HEK293 (cell line): ENCODE results near the gene CKLF.

ENCODE experiments used
- BCL11B ChIP-seq: fragments of 450-650 bp; formaldehyde crosslinking; IDR thresholded peaks from 2 replicates; pipeline ENCODE4 v1.5.1; 2016; ENCODE audit warnings: low read depth, missing biosample characterization, missing genetic modification characterization
- HIC1 ChIP-seq: fragments of 450-650 bp; formaldehyde crosslinking; IDR thresholded peaks from 2 replicates; pipeline ENCODE4 v1.5.1; 2016; ENCODE audit warnings: missing biosample characterization, missing genetic modification characterization
- MZF1 ChIP-seq: fragments of 450-650 bp; formaldehyde crosslinking; IDR thresholded peaks from 2 replicates; pipeline ENCODE4 v1.5.1; 2017; ENCODE audit warnings: missing biosample characterization, missing genetic modification characterization, borderline replicate concordance
- OVOL3 ChIP-seq: fragments of 450-650 bp; formaldehyde crosslinking; IDR thresholded peaks from 2 replicates; pipeline ENCODE4 v1.5.1; 2016; ENCODE audit warnings: missing biosample characterization, missing genetic modification characterization
- PRDM6 ChIP-seq: fragments of 450-650 bp; formaldehyde crosslinking; IDR thresholded peaks from 2 replicates; pipeline ENCODE4 v1.5.1; 2017; ENCODE audit warnings: missing biosample characterization, missing genetic modification characterization
- RBAK ChIP-seq: fragments of 450-650 bp; formaldehyde crosslinking; IDR thresholded peaks from 2 replicates; pipeline ENCODE4 v1.5.1; 2016; ENCODE audit warnings: missing biosample characterization, missing genetic modification characterization
- SCRT1 ChIP-seq: fragments of 450-650 bp; formaldehyde crosslinking; IDR thresholded peaks from 2 replicates; pipeline ENCODE4 v1.5.1; 2016; ENCODE audit warnings: missing biosample characterization, missing genetic modification characterization, borderline replicate concordance
- YY1 ChIP-seq: fragments of 450-650 bp; formaldehyde crosslinking; IDR thresholded peaks from 2 replicates; pipeline ENCODE4 v1.5.1; 2018; ENCODE audit warnings: missing biosample characterization, missing genetic modification characterization
- ZBTB21 ChIP-seq: fragments of 450-650 bp; formaldehyde crosslinking; IDR thresholded peaks from 2 replicates; pipeline ENCODE4 v1.5.1; 2017; ENCODE audit warnings: missing biosample characterization, missing genetic modification characterization
- ZBTB48 ChIP-seq: fragments of 450-650 bp; formaldehyde crosslinking; IDR thresholded peaks from 2 replicates; pipeline ENCODE4 v1.5.1; 2016; ENCODE audit warnings: missing biosample characterization, missing genetic modification characterization
- ZNF112 ChIP-seq: fragments of 450-650 bp; formaldehyde crosslinking; IDR thresholded peaks from 2 replicates; pipeline ENCODE4 v1.5.0; 2017; ENCODE audit warnings: missing biosample characterization, missing genetic modification characterization
- ZNF121 ChIP-seq: fragments of 450-650 bp; formaldehyde crosslinking; IDR thresholded peaks from 2 replicates; pipeline ENCODE4 v1.5.1; 2016; ENCODE audit warnings: missing biosample characterization, missing genetic modification characterization
- ZNF155 ChIP-seq: fragments of 450-650 bp; formaldehyde crosslinking; IDR thresholded peaks from 2 replicates; pipeline ENCODE4 v1.5.1; 2016; ENCODE audit warnings: missing biosample characterization, missing genetic modification characterization
- ZNF16 ChIP-seq: fragments of 450-650 bp; formaldehyde crosslinking; IDR thresholded peaks from 2 replicates; pipeline ENCODE4 v1.5.1; 2016; ENCODE audit warnings: low read depth, missing biosample characterization, missing genetic modification characterization
- ZNF175 ChIP-seq: fragments of 450-650 bp; formaldehyde crosslinking; IDR thresholded peaks from 2 replicates; pipeline ENCODE4 v1.5.1; 2016; ENCODE audit warnings: missing biosample characterization, missing genetic modification characterization
- ZNF211 ChIP-seq: fragments of 450-650 bp; formaldehyde crosslinking; IDR thresholded peaks from 2 replicates; pipeline ENCODE4 v1.5.1; 2016; ENCODE audit warnings: low read depth, missing biosample characterization, missing genetic modification characterization
- ZNF24 ChIP-seq: fragments of 450-650 bp; formaldehyde crosslinking; IDR thresholded peaks from 2 replicates; pipeline ENCODE4 v1.5.1; 2016; ENCODE audit warnings: missing biosample characterization, missing genetic modification characterization
- ZNF335 ChIP-seq: fragments of 450-650 bp; formaldehyde crosslinking; conservative IDR thresholded peaks from 2 replicates; pipeline ENCODE4 v1.5.1; 2016; ENCODE audit warnings: missing biosample characterization, missing genetic modification characterization
- ZNF341 ChIP-seq: fragments of 450-650 bp; formaldehyde crosslinking; IDR thresholded peaks from 2 replicates; pipeline ENCODE4; 2016; ENCODE audit warnings: low read depth, missing biosample characterization, missing genetic modification characterization
- ZNF37A ChIP-seq: fragments of 450-650 bp; IDR thresholded peaks from 2 replicates; pipeline ENCODE4 v1.5.1; 2018; ENCODE audit warnings: missing biosample characterization, missing genetic modification characterization
- ZNF529 ChIP-seq: fragments of 450-650 bp; formaldehyde crosslinking; IDR thresholded peaks from 2 replicates; pipeline ENCODE4 v1.5.1; 2017; ENCODE audit warnings: missing genetic modification characterization, missing biosample characterization; ENCODE audit not compliant: insufficient replicate concordance
- ZNF610 ChIP-seq: fragments of 450-650 bp; formaldehyde crosslinking; IDR thresholded peaks from 2 replicates; pipeline ENCODE4 v1.5.1; 2016; ENCODE audit warnings: missing biosample characterization, missing genetic modification characterization, borderline replicate concordance
- ZNF626 ChIP-seq: fragments of 450-650 bp; sonication (Bioruptor Pico); formaldehyde crosslinking; IDR thresholded peaks from 2 replicates; pipeline ENCODE4 v1.5.1; 2018; ENCODE audit warnings: missing biosample characterization, missing genetic modification characterization, inconsistent platforms
- ZNF785 ChIP-seq: fragments of 450-650 bp; formaldehyde crosslinking; IDR thresholded peaks from 2 replicates; pipeline ENCODE4 v1.5.1; 2016; ENCODE audit warnings: missing biosample characterization, missing genetic modification characterization
- ZXDB ChIP-seq: fragments of 450-650 bp; formaldehyde crosslinking; IDR thresholded peaks from 2 replicates; pipeline ENCODE4 v1.5.1; 2016; ENCODE audit warnings: missing biosample characterization, missing genetic modification characterization
- TF ChIP-seq, protein P1 (sequence below): fragments of 450-650 bp; formaldehyde crosslinking; IDR thresholded peaks from 2 replicates; pipeline ENCODE4 v1.5.0; 2017; ENCODE audit warnings: missing biosample characterization, missing genetic modification characterization, borderline replicate concordance
- TF ChIP-seq, protein P2 (sequence below): fragments of 450-650 bp; formaldehyde crosslinking; optimal IDR thresholded peaks from 2 replicates; pipeline ENCODE3; 2016; ENCODE audit warnings: missing biosample characterization, mild to moderate bottlenecking, missing genetic modification characterization
- TF ChIP-seq, protein P3 (sequence below): fragments of 450-650 bp; formaldehyde crosslinking; IDR thresholded peaks from 2 replicates; pipeline ENCODE4 v1.5.1; 2016; ENCODE audit warnings: missing biosample characterization, missing genetic modification characterization, low read depth
- TF ChIP-seq, protein P4 (sequence below): fragments of 450-650 bp; formaldehyde crosslinking; IDR thresholded peaks from 2 replicates; pipeline ENCODE4; 2016; ENCODE audit warnings: missing biosample characterization, missing genetic modification characterization

Gene CKLF

DNA sequence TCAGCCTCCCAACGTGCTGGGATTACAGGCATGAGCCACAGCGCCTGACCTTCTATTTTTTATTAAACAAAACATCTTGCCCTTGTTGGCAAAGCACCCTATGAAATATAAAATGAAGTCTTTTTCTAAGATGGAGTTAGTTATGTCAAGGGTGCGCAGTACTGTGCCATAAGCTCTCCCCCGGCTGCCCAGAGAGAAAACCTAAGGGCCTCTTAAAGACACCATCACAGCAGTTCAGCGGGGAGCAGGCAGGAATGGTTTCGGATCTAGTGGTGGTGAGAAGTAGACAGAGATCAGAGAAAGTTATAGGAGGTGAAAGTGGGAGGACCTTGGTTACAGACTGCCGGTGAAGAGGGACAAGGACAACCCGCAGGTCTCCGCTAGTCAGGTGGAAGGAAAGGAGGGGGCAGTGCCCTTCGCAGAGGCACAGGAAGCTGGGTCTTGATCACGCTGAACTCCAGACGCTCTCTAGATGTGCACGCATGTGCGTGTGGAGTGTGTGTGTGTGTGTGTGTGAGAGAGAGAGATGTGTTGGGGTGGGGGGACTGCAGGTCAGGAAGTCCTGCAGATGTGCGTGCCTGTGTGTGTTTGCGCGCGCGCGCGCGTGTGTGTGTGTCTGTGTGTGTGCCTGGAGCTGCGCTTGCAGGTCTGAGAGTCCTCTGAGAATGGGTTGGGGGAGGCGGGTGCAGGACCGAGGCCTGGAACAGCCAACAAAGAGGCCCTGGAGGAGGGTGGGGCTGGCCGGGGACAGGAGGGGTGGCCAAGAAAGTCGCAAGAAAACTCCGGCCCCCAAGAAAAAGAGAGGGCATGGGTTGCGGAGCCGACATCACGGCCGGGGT is 51.4 kb downstream of the CKLF start (continued):
- TF ChIP-seq ZNF626 (tag by site-specific recombination) (no peak), MZF1 (tag by site-specific recombination) (no peak), ZXDB (tag by site-specific recombination) (peak; percentile 87), ZNF341 (peak; percentile 98), RBAK (tag by site-specific recombination) (no peak), ZNF16 (tag by site-specific recombination) (no peak), ZNF529 (tag by site-specific recombination) (no peak), ZBTB48 (0 out of 2 replicates have a peak, but pooled peaks have one; percentile 70), HIC1 (tag by site-specific recombination) (peak; percentile 38; the same call in 1 of the 2 replicates), ZNF24 (no peak), ZNF155 (tag by site-specific recombination) (no peak), SCRT1 (no peak), PRDM6 (tag by site-specific recombination) (no peak), ZNF610 (tag by site-specific recombination) (no peak), ZNF211 (tag by site-specific recombination) (no peak), ZNF121 (tag by site-specific recombination) (no peak), YY1 (tag by site-specific recombination) (no peak), OVOL3 (tag by site-specific recombination) (0 out of 2 replicates have a peak, but pooled peaks have one; percentile 17), BCL11B (tag by site-specific recombination) (no peak), ZNF37A (no peak), ZBTB21 (tag by site-specific recombination) (no peak; the same call in 1 of the 2 replicates), ZNF335 (peak; percentile 100), ZNF112 (no peak), ZNF785 (tag by site-specific recombination) (peak; percentile 96), ZNF175 (tag by site-specific recombination) (no peak)
- TF ChIP-seq, protein P1, sequence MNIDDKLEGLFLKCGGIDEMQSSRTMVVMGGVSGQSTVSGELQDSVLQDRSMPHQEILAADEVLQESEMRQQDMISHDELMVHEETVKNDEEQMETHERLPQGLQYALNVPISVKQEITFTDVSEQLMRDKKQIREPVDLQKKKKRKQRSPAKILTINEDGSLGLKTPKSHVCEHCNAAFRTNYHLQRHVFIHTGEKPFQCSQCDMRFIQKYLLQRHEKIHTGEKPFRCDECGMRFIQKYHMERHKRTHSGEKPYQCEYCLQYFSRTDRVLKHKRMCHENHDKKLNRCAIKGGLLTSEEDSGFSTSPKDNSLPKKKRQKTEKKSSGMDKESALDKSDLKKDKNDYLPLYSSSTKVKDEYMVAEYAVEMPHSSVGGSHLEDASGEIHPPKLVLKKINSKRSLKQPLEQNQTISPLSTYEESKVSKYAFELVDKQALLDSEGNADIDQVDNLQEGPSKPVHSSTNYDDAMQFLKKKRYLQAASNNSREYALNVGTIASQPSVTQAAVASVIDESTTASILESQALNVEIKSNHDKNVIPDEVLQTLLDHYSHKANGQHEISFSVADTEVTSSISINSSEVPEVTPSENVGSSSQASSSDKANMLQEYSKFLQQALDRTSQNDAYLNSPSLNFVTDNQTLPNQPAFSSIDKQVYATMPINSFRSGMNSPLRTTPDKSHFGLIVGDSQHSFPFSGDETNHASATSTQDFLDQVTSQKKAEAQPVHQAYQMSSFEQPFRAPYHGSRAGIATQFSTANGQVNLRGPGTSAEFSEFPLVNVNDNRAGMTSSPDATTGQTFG (tag by site-specific recombination), result no peak
- TF ChIP-seq, protein P2, sequence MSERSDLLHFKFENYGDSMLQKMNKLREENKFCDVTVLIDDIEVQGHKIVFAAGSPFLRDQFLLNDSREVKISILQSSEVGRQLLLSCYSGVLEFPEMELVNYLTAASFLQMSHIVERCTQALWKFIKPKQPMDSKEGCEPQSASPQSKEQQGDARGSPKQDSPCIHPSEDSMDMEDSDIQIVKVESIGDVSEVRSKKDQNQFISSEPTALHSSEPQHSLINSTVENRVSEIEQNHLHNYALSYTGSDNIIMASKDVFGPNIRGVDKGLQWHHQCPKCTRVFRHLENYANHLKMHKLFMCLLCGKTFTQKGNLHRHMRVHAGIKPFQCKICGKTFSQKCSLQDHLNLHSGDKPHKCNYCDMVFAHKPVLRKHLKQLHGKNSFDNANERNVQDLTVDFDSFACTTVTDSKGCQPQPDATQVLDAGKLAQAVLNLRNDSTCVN (tag by site-specific recombination), result peak; percentile 96
- TF ChIP-seq, protein P3, sequence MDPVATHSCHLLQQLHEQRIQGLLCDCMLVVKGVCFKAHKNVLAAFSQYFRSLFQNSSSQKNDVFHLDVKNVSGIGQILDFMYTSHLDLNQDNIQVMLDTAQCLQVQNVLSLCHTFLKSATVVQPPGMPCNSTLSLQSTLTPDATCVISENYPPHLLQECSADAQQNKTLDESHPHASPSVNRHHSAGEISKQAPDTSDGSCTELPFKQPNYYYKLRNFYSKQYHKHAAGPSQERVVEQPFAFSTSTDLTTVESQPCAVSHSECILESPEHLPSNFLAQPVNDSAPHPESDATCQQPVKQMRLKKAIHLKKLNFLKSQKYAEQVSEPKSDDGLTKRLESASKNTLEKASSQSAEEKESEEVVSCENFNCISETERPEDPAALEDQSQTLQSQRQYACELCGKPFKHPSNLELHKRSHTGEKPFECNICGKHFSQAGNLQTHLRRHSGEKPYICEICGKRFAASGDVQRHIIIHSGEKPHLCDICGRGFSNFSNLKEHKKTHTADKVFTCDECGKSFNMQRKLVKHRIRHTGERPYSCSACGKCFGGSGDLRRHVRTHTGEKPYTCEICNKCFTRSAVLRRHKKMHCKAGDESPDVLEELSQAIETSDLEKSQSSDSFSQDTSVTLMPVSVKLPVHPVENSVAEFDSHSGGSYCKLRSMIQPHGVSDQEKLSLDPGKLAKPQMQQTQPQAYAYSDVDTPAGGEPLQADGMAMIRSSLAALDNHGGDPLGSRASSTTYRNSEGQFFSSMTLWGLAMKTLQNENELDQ (tag by site-specific recombination), result no peak
- TF ChIP-seq, protein P4, sequence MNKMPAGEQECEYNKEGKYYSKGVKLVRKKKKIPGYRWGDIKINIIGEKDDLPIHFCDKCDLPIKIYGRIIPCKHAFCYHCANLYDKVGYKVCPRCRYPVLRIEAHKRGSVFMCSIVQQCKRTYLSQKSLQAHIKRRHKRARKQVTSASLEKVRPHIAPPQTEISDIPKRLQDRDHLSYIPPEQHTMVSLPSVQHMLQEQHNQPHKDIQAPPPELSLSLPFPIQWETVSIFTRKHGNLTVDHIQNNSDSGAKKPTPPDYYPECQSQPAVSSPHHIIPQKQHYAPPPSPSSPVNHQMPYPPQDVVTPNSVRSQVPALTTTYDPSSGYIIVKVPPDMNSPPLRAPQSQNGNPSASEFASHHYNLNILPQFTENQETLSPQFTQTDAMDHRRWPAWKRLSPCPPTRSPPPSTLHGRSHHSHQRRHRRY (tag by site-specific recombination), result no peak
